SK-N-MC (cell line): Measurements from ENCODE around the gene RGS4.

ENCODE experiments used
- EZH2 ChIP-seq: fragments of 200-600 bp; sonication (generic); IDR thresholded peaks from one replicate; pipeline ENCODE4 v1.6.1; 2017; ENCODE audit warnings: antibody characterized with exemption
- POLR2AphosphoS5 ChIP-seq: IDR thresholded peaks from 2 replicates; pipeline ENCODE4 v1.6.1; 2012; ENCODE audit warnings: mild to moderate bottlenecking, low read depth, low read length, borderline replicate concordance

DNA sequence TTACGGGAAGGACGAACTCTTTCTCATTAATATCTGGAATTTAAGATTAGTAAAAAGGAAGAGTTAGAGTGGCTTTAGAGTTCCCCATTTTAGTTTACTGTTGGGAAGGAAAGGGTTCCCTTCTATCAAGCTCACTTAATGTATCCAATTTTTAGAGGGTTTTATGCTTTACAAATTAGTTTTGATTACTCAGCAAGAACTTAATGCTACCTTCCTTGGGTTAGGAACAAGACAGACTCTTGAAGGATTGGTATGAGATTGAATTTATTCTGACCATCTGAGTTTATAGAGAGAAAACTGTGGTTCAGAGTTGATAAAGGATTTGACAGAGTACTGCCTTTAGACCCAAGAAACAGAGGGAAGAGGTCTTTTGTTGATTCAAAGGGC lies 29.5 kb upstream of the RGS4 start:
- TF ChIP-seq POLR2AphosphoS5 (no peak), EZH2 (no peak)
